ENCODE results near the gene CHD3. TPM values are rescaled to one million over a fixed set of nuclear protein-coding genes. Genes with fewer than 3 reads are reported as not detected.

CHD3 gene
- total and polyA plus RNA-seq, 8 donors = 35.9 to 143 (median 45.3) TPM

- intact Hi-C loops (cut with DNase I) = no loop called here
- 58 to 60% methylated on average over 1 of the region's 1 CpG for WGBS, 2 donors
- no peak for ATAC-seq
- peak in 1 of 6 donors; percentile 9 for DNase-seq
- FAIRE-seq = no peak
- Histone ChIP-seq H3K9me3 (no peaks in the 10 kb centered on the region), H3K27me3 (no peaks in the 10 kb centered on the region), H3K27ac (peak overlapping the region; percentile 90 to 99 (median 96)), H3K36me3 (no peaks in the 10 kb centered on the region), H3K4me3 (peak overlapping the region in 1 of 4 donors; percentile 59), H3K4me1 (peaks cover 17 to 29% (median 18%) of the 10 kb centered on the region in 3 donors)
- no peak for TF ChIP-seq CTCF (IDR thresholded peaks at IDR 0.05)
Measured at GRCh38 chr17:7840875-7841274, 47.7 kb upstream of the CHD3 start.

GRCh38 chr17:7841396-7841914 is 47.1 kb upstream of the CHD3 start:
- WGBS, 2 donors = 1 to 2% methylated on average over 27 to 34 of the region's 34 CpGs
- peak overlapping the region; percentile 90 to 99 (median 96) for H3K27ac ChIP-seq
- intact Hi-C loops (cut with DNase I) = no loop called here
- peak; percentile 50 to 60 (median 54) for ATAC-seq
- no peak for FAIRE-seq
- no peaks in the 10 kb centered on the region for H3K9me3 ChIP-seq
- H3K4me3 ChIP-seq = peak overlapping the region; percentile 56 to 71 (median 61)
- peaks cover 17 to 29% (median 18%) of the 10 kb centered on the region in 3 donors for H3K4me1 ChIP-seq
- peak in 5 of 6 donors; percentile 91 to 96 (median 94) for DNase-seq
- no peaks in the 10 kb centered on the region for H3K36me3 ChIP-seq
- TF ChIP-seq CTCF (IDR thresholded peaks at IDR 0.05) = no peak
- no peaks in the 10 kb centered on the region for H3K27me3 ChIP-seq

- 0 to 1% methylated on average over 40 to 46 of the region's 46 CpGs for WGBS, 2 donors
- Histone ChIP-seq H3K36me3 (peaks cover 0 to 2% (median 1%) of the 10 kb centered on the region in 3 donors), H3K9me3 (no peaks in the 10 kb centered on the region), H3K4me1 (peaks cover 17 to 29% (median 18%) of the 10 kb centered on the region in 3 donors), H3K4me3 (peak overlapping the region; percentile 56 to 71 (median 61)), H3K27ac (peak overlapping the region; percentile 90 to 99 (median 96)), H3K27me3 (no peaks in the 10 kb centered on the region)
- intact Hi-C loops (cut with DNase I) = no loop called here
- DNase-seq = peak; percentile 88 to 96 (median 94)
- no peak for FAIRE-seq
- TF ChIP-seq CTCF (IDR thresholded peaks at IDR 0.05) = no peak
- peak; percentile 66 to 78 (median 70) for ATAC-seq
Measured at GRCh38 chr17:7841915-7842379, 46.6 kb upstream of the CHD3 start.

GRCh38 chr17:7842380-7843256 is 46.0 kb upstream of the CHD3 start:
- no peak for TF ChIP-seq CTCF (IDR thresholded peaks at IDR 0.05)
- Histone ChIP-seq H3K4me1 (peaks cover 13 to 26% (median 17%) of the 10 kb centered on the region in 3 donors), H3K4me3 (peak overlapping the region; percentile 56 to 71 (median 61)), H3K9me3 (no peaks in the 10 kb centered on the region), H3K27ac (peak overlapping the region; percentile 90 to 99 (median 96)), H3K36me3 (peaks cover 0 to 7% (median 6%) of the 10 kb centered on the region in 3 donors), H3K27me3 (no peaks in the 10 kb centered on the region)
- intact Hi-C loops (cut with DNase I) = no loop called here
- no peak for FAIRE-seq
- peak; percentile 76 to 91 (median 82) for DNase-seq
- WGBS, 2 donors = 0% methylated on average over 47 of the region's 47 CpGs
- peak; percentile 11 to 29 (median 22) for ATAC-seq

Measured in pancreas (tissue), 10 donors.